HG02943 (cell line): Measurements from ENCODE around the gene NKX6-2.
"Not testable (repeated sequence)": the region's sequence is repeated elsewhere in the genome, so short reads cannot be mapped to it uniquely, and the experiment has no call there.

ENCODE experiments used
- ATAC-seq: cut with Tn5 transposase; IDR thresholded peaks from one replicate; pipeline ENCODE4 v1.9.1; 2021; ENCODE audit warnings: mild to moderate bottlenecking, low read depth, moderate library complexity; ENCODE audit not compliant: unreplicated experiment

NKX6-2 gene

GRCh38 chr10:132783940-132784865, 1.7 kb downstream of the NKX6-2 start:
- no peak for ATAC-seq

GRCh38 chr10:132783165-132783939, 2.6 kb downstream of the NKX6-2 start:
- ATAC-seq, result no peak

DNA sequence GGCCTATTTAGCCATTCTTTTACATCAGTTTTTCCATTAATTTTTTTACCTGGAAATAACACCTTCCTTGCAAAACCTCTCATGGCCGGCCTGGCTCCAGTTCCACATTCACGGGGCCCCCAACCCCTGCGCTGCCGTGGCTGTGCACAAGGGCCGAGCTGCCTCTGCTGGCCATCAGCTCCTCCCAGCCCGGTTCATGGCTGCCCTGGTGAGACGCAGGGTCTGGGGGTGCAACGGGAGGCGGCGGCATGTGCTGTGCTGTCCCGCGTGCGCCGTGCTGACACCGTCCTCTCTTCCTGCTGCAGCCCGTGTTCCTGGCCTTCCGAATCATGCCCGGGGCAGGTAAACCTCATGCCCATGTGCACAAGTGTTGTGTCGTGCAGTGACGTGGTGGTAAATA, 4.4 kb downstream of the NKX6-2 start:
- no peak for ATAC-seq

- no peak for ATAC-seq
These were observed 5.6 kb downstream of the NKX6-2 start for GRCh38 chr10:132780356-132780755.

- ATAC-seq, result no peak
These were observed 6.2 kb downstream of the NKX6-2 start for GRCh38 chr10:132779549-132780294.

GRCh38 chr10:132777441-132777840, 8.5 kb downstream of the NKX6-2 start:
- no peak for ATAC-seq

GRCh38 chr10:132776821-132777220, 9.1 kb downstream of the NKX6-2 start:
- ATAC-seq, result no peak

- no peak for ATAC-seq
These were observed 9.8 kb downstream of the NKX6-2 start for GRCh38 chr10:132776186-132776585.

- ATAC-seq, result no peak
These were observed 10.8 kb downstream of the NKX6-2 start for GRCh38 chr10:132774902-132775863.

DNA sequence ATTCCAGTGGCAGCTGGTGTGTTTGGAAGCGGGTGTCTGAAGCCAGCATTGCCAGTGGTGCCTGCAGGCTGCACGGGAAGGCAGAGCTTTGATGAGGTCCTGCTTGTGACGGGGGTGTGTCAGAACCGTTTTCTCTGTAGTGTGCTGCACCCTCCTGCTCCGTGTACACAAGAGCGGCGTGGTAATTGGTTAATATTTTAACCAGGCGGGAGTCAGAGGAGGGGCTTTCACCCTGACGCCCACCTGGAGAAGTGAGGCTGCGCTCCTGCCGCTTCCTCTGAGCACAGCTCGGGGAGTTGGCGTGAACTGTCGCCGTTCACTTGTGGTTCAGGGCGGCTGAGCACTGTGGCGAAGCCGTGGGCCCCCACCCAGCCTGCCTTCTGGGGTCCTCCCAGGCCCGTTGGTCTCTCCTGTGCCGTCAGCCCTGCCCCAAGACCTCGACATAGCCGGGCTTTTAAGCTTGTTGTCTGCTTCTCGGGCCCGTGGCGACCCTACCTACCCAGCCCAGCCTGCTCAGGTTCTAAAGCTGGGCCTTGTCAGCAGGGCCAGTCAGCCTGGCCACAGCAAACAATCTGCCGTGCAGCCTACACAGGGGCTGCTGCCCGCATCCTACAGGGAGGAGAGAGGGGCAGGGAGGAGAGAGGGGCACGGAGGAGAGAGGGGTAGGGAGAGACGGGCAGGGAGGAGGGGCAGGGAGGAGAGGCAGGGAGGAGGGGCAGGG, 11.6 kb downstream of the NKX6-2 start:
- no peak for ATAC-seq

DNA sequence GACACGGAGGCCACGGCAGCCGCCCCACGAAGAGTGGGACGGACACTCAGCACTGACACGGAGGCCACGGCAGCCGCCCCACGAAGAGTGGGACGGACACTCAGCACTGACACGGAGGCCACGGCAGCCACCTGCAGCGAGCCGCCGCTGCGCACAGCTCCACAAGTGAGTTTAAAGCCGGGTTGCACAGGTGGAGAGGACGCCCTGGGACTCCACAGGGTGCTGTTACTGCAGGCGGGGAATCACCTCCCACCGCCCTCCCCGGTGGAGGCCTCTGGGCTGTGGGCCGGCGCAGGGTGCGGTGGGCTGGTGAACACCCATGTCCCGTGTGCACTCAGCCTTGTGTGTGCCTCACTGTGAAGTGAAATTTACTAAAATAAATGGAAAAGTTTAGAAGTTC, 13.1 kb downstream of the NKX6-2 start:
- not testable (repeated sequence) for ATAC-seq

- ATAC-seq, result no peak
These were observed 15.6 kb downstream of the NKX6-2 start for GRCh38 chr10:132770061-132771021.

DNA sequence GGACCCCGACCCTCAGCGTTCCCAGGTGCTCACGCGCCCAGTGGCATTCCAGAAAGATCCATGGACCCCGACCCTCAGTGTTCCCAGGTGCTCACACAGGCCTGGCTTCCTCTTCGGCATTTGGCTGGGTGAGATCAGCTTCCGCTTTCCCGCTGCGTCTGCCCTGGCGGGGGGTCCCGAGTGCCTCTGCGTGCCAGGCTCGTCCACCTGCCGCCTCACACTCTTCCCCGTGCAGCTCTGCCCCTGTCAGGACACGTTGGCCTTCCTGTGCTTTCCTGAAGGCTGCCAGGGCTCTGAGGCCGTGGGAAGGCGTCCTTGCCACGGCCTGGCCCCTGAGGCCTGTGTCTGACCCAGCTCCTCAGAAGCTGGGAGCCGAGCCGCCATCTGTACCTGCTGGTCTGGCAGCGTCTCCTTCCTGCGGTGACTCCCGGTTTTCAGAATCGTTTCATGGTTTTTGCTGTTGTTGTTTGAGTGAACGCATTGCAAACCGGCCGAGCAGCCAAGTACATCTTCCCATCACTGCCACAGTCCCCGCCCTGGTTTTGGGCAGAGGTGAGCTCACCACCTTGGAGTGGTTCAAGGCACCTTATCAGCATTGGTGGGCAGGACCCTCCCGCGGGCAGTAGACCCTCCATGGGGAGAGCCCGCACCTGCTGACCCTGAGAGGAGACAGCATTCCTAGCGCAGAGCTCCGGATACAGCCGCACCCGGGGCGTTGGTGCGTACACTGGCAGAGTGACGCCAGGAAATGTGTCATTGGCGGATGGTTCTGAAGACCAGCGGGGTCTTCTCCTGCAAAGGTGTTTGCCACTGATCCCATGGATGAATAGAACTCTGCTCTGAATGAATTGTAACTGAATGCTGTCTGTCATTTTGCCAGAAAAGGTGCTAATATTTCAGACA, 17.4 kb downstream of the NKX6-2 start:
- no peak for ATAC-seq

GRCh38 chr10:132766291-132766690, 19.7 kb downstream of the NKX6-2 start:
- no peak for ATAC-seq

- no peak for ATAC-seq
These were observed 20.5 kb downstream of the NKX6-2 start for GRCh38 chr10:132765435-132765834.

DNA sequence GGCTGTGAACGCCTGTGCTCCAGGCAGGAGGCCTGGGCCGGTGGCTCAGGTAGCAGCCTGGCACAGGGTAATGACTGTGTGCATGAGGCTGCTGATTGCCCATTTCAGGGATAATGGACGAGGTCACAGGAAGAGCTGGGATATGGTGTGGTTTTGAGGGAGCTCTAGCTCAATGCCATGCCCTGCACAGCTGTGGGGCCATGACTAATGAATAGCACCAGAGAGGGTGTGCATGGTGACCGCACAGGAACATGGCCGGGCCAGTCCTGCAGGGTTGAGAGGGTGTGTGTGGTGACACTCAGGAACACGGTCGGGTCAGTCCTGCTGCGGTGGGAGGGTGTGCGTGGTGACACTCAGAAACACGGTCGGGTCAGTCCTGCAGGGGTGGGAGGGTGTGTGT, 21.8 kb downstream of the NKX6-2 start:
- ATAC-seq, result no peak

DNA sequence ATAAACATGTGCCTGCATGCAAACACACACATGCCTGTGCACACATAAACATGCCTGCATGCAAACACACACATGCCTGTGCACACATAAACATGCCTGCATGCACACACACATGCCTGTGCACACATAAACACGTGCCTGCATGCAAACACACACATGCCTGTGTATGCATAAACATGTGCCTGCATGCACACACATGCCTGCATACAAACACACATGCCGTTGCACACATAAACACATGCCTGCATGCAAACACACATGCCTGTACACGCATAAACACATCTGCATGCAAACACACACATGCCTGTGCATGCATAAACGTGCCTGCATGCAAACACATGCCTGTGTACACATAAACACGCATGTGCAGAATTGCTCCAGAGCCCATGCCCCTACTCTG, 22.4 kb downstream of the NKX6-2 start:
- no peak for ATAC-seq
